GDM1 (cell line): ENCODE data around the gene GRM7.

Experiments
- DNase-seq: peaks from one replicate; lab custom pipeline; 2025; lab: John Stamatoyannopoulos, UW

GRM7 gene

DNA sequence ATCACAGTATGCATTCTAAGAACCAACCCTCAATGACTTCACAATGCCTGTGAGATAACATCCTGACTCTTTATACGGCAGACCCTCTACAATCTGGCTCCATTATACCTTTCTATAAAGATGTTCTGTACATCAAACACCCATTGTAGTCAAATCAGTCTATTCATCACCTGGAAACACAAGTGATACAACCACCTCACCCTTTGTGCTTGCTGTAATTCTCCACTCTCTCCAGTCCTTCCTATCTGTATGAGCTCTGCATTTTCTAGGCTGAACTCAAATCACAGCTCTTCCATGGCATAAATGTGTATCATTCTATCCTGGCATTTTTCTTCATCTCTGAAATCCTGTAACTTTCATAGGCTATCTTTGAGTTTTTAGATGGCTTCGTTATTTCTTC, 539.4 kb downstream of the GRM7 start:
- DNase-seq = no peak

DNA sequence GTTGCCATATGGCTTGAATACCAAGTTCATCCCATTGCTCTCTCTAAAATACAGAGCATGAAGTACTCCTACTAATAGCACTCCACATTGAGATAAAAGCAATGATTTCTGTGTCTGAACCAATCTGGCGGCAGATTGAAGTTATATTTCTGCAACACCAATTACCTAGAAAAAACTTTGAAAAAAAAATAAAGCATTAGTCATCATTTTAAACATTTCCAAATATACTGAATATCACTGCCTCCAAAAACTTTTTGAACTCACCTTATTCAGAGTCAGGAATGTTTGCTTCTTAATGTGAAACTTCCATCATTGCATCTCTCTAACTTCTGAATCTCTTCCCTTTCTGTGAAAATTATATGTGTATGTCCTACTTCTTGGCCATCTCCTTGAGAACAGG, 540.5 kb downstream of the GRM7 start:
- DNase-seq = no peak

DNA sequence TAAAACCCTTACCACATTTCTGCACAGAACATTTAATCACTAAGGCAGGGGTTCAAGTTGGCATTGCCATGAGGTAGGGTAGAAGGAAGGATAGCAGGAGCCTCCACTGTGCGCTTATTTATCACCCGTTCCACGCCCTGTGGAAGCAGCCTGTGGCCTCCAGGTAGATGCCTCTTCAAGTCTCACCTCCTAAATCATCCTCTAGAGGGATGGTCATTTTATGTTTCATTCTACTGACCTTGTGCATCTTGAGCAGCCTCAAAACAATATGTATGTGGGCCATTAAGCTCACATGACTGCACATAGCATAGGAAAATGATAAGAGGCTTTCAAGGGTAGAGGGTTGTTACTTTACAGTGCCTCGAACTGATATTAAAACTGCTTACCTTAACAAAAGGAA, 546.2 kb downstream of the GRM7 start:
- no peak for DNase-seq

DNA sequence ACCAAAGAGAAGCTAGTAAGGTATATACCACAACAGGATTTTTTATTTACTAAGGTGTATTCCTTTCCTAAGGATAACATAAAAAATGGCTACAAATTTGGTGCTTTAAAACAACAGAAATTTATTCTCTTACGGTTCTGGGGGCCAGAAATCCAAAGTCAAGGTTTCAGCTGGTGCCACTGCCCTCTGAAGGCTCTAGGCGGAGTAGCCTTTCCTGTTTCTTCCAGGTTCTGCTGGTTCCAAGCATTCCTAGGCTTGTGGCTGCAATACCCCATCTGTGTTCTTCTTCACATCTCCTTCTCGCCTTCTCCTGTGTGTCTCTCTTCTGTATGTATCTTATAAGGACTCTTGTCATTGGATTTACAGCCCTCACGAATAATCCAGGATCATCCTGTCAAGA, 549.9 kb downstream of the GRM7 start:
- no peak for DNase-seq

DNA sequence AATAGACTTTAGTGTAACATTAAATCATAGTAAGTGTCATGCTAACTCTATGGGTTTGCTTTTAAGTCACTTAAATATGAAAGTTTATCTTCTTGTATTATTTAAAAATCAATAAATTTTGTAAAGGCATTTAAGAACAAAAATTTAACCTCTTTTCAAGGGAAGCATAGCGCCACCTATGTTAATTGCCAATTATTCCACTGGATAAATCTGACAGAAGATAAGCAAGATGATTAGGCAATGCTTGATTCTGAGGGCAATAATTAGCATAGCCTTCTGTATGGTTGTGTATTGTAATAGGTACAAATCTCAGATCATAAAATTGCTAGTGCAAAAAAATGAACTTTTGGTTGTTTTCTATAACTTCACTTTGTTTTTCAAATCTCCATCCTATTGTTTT, 560.1 kb downstream of the GRM7 start:
- no peak for DNase-seq

DNA sequence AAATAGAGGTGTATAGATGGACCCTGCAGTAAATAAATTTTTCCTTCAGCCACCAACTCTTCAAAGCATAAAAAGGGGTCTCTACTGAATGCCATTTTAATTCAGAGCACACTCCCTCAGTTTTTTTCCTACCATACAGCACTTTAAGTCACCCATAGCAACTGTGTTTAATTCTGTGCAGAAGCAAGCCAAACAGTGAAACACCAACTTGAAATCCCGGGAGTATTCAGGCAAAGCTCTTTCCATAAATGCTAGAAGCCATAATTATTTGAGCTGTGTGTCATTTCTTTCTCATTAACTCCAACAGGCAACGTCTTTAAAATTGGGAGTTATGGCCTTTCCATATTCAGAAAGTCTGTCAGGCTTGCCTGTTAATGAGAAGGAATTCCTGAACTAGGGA, 562.1 kb downstream of the GRM7 start:
- no peak for DNase-seq

DNA sequence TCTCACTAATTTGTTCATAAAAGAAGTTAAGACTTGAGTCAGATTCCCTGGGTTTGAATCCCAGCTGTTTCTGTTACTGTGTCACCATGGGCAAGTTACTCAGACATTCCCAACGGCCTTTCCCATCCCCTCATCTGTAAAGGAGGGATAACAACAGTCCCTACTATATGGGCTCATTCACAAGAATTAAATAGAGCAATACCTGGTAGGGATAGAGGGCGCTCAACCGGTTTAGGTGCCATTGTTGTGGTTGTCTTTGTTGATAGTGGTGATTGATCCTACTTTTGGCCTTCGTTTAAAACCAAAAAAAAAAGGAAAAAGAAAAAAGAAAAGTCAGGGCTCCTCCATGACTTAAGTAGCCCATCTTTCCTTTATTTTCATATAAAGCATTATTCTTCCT, 563.1 kb downstream of the GRM7 start:
- DNase-seq = no peak

DNA sequence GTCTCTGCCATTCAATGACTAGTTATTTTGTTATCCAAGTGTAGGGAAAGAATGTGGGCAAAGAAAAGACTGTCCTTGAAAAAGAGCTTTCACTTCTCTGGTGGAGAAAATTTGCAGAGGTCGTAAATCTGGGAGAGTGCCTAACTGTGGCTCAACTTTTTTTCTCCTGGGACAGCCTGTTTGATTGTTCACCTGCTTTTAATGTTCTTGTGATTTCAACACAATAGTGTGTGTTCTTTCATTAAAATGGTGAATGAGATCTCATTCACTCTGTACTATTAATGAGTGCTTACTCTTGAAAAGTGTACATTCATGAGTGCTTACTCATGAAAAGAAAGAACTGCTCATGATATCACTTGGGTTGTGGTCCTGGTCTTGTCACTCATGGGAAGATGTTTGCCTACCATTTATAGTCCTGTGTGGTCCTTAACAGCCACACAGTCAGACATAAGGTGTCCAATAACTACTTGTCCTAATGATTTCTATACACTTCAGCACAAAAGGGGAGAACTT, 567.3 kb downstream of the GRM7 start:
- DNase-seq = no peak

DNA sequence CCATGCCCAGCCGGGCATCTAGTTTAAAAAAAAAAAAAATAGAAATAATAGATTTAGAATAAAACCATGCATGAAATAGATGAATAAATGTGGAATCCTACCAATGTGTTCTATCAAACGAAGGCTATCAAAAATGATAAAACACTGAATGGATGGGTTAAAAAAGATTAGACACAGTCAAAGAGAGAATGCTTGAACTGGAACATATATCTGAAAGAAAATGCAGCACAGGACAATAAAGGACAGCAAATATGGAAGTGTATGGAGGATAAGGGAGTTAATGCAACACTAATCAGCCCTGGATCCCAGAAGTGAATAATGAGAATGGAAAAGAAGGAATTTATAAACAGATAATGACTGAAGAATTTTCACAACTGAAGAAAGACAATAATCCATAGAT, 571.7 kb downstream of the GRM7 start:
- DNase-seq = no peak

DNA sequence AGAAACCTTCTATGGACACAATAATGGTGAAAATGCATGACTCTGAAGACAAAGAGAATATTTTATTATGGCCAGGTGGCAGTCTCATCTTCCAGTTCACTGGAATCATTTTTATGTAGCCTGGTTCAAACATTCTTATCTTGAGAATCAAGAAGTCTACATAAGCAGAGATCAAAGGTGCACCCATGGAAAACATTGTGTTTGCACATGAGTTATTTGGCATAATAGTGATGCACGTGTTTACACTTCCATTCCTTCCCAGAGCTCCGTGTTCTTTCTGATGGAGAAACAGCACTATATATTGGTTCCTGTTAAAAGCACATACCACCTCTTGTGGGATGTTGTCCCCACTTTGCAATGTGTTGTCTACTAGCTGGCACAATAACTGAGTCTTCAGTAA, 572.2 kb downstream of the GRM7 start:
- no peak for DNase-seq

DNA sequence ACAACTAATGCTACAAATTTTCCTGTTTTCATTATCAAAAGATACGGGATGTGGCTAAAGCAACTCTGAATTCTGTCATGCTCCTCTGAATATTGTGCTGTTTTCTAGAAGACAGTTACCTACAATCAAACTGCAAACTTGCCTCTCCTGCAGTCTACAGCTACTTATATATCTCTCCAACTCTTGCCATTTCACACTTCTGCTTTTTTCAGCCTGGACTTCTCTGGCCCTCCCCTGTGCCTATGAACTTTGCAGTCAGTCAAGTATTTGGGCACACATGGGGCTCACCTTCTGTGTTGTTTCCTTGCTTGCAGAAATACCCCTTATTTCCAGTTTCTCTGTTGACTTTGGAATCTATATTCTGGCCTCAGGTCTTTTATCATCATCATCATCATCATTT, 575.6 kb downstream of the GRM7 start:
- DNase-seq = peak; percentile 31

DNA sequence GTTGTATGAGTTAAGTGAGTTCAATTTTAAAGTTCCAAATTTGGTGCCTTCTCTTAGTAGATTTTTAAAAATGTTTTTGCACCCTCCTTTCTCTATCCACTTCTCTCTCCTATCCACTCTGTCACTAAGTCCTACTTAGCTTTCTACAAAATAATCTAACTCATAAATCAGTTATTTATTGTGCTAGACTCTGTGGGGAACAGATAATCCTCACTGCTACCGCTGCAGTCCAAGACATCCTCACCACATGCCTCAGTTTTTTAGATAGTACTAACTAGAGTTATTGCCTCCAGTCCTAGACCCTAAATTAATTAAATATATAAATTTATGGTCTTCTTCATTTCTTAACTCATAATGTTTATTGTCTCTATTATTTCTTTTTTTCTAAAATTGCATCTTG, 576.3 kb downstream of the GRM7 start:
- DNase-seq = no peak

DNA sequence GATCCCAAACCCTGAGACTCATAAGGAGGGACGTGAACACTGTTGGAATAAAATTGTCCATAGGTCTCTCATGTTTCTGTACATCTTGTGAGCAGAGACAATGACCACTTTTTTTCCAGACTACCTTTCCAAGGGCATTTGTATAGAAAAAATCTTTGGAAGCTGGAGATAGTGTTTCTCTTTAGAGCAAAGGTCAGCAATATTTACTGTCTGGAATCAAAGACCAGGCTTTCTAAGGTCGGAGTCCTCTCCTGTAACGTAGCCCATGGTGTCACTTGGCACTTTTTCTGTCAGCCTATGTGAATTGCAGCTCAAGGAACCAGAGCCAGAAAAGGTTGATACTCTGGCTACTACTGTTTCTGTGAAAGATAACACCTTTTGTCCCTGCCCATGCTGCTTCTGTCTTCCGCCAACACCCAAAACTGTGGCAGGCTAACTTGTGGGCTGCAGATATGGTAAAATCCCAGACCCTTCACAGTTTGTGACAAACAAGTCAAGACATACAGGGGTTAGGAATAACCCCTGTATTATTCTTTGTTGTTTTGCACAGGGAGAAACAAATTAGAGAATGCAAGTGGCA, 578.3 kb downstream of the GRM7 start:
- DNase-seq = no peak

DNA sequence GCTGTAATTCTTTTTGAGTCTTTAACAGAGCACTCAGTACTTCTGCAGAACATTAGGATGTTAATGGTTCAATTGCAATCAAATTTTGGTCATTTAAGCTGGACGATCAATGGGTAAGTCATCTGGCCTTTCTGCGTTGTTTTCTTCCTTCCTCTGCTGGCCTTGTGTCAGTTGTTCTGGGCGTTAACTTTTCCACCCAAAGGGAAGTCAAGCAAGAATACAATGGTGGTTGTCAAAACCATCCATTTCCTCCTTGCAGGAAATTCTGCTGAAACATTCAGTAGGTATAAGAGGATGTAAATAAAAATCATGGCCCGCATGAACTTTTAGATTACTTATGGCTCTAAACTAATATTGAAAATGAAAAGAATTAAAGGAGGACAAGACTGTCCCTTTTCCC, 584.0 kb downstream of the GRM7 start:
- peak; percentile 4 for DNase-seq

DNA sequence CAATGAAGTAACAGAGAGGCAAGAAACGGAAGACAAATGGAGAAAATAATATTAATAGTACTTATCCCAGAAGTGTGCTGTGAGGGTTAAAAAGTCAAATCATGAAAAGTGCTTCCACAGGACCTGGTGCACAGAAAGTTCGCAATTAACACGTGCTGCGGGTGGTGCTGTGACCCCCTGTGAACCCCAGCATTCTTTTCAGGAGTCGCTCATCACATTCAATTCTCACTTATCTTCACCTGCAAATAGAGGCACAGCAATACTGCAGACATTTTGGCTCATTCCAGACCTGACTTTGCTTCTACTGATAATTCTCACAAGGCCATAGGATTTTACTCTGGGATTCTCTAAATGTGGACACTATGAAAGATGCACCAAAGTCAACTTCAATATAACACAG, 584.4 kb downstream of the GRM7 start:
- no peak for DNase-seq

DNA sequence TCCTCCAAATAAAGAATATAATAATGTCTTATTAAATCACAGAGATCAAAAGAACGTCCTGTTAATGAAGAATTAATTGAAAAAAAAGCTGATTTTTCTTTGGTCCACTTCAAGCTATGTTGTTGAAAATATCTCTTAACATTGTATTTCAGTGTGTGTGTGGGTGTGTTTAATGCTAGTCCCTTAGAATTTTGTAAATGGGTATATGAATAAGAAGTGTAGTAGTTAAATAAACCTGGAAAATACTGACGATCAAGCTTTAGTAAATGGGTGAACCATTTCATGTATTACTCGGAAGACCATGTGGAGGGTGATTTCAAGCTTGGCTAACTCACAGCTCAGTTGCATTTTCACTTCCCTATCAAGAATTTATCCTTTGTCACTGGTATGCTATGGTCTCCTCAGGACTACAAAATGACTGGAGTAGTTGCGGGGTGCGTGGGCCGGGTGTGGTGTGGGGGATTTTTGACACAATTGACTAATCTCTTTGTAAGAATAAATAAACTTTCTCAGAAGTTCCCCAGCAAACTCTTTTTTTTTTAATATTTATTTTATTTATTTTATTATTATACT, 586.4 kb downstream of the GRM7 start:
- no peak for DNase-seq

DNA sequence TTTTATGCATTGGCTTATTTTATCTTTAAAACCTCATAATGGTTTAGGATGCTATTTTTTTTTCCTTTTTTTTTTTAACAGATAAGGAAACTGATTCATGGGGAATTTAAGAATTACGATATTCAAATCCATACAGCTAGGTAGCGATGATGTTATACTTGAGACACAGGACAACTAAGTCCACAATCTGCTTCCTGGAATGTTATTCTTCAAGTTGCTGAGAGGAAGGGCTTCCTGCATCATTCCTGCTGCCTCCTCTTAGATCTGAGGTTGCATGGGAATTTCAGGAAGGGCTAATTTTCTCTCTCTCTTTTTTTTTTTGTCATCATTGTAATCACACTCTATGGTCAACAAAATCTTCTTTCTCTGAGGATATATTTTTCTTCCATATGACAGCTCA, 595.5 kb downstream of the GRM7 start:
- DNase-seq = no peak

DNA sequence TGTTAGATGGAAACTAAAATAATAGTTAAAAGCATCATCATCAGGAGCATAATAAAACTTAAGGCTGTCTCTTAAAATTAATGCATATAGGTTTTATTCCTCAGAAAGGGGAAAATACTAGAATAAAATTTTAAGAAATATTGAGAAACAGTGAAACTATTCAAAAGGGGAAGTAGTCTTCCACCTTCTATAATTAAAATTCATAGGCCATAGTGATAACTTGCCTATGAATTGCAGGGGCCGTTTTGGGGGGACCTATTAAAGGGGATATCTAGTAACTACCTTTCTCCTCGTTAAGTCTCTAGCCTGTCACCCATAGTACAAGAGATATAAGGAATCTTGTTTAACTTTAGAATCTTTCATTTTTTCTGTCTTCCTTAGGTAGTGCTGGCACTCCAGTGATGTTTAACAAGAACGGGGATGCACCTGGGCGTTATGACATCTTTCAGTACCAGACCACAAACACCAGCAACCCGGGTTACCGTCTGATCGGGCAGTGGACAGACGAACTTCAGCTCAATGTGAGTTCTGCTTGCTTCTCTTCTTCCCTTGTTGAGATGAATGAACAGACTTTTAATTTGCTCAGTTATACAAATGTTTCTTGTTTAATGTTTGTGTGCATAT, 600.4 kb downstream of the GRM7 start:
- no peak for DNase-seq

DNA sequence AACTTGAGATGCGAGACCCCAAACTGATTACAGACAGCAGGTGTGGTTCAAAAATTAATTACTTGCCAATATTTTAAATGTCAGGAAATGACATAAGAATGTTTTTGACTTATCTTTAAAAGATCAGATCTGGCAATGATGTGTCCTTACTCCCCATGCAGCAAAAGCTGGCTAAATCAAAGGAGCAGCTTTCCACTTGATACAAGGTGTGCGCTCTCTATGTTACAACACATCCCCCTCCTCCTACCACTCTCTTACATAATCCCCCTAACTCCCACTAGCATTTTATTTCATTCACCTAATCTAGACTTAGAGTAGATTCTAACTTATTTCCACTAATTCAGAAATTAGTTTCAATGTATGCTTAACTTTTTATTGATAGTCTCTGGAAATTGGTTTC, 609.0 kb downstream of the GRM7 start:
- no peak for DNase-seq

DNA sequence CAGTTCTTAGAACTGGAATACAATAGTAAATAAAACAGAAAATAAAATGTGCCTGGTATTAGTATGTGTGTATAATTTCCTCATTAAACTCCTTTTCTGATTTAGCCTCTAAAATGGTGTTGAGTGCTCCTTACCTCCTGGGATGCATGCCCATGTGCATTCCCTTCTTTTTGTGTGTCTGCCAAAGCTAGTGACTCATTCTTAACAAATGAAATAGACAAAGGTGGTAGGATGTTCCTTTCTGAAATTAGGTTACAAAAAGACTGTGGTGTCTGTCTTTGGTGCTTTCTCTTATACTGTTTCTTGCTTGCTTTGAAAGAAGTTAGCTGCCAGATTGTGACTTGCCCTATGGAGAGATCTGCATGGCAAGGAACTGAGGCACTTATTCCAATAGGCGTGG, 623.7 kb downstream of the GRM7 start:
- DNase-seq = no peak

DNA sequence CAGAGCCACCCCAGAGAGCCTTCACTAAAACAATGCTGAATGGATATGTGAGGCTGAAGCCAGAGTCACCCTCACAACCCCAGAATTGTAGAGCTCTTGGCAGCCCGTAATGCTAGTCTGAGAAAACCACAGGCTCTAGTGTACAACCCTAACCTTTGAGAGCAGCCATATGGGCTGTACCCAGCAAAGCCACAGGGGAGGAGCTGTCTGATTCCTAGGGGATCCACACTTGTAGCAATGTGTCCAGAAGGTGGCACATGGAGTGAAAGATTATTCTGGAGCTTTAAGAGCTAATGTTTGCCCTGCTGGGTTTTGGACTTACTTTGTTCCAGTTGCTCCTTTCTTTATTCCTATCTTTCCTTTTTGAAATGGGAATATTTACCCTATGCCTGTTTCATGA, 626.8 kb downstream of the GRM7 start:
- no peak for DNase-seq

DNA sequence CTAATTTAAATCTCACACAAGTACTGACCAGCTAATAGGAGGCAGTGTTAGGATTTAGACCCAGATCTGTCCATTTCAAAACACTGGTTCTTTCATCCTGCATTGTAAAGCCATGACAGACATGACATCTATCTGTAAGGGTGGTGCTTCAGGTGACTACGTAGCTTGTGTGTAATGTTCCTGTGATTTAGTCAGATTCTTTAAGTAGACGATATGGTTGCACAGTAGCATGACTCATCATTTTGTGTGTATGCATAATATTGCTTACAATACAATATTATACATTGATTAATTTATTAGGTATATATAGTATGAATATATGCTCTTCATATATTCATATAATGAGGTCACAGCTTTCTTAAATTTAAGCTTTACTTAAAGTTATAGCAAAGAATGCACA, 628.5 kb downstream of the GRM7 start:
- no peak for DNase-seq

DNA sequence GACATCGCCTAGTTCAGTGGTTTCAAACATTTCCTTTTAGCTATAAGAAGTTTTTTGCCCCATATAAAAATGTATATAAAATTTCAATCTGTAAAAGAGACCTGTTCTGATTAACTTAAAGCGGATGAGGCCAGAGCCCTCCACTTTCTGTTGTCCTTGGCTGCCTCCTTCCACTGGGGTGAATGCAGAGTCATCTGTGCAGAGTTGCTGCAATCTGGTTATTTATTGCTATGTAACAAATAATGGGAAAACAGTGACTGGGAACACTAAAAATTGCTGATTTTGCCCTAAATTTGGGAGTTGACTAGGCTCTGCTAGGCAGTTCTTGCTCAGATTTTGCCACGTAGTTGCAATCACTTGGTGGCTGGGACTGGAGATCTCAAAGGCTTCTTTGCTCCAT, 637.8 kb downstream of the GRM7 start:
- no peak for DNase-seq

DNA sequence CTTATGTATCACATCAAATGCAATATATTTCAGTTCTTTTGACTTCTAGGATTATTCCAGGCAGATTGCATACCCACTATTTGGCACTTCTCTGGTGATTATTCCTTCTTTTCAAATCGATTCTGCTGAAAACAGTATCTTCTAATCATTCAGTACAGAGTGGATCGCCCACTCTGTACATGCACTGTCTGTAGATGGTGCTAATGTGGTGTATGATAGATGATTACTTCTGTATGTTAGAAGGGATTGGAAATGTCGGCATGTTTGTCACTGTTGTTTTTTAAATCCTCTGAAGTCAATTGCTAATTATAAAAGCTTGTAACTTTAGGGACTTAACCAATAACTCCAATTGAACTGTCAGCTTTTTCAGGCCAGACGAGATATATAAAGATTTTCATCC, 642.5 kb downstream of the GRM7 start:
- no peak for DNase-seq
